IMR-90 (cell line): ENCODE data around the gene TWIST2. TPM values are rescaled to one million over a fixed set of nuclear protein-coding genes. Genes with fewer than 3 reads are reported as not detected.

Experiments
- ATAC-seq: fragments of 200-7000 bp; cut with Tn5 transposase; 2 replicates; pipeline ENCODE4 v1.9.1; 2020; ENCODE audit warnings: low read depth, mild to moderate bottlenecking, moderate library complexity
- BruUV-seq: library from RNA; stranded (reverse); fragments of 400-500 nt; replicated peaks from 2 replicates; lab custom pipeline; 2021; lab: Mats Ljungman, UMichigan
- CTCF ChIA-PET: fragments of 300-600 bp; formaldehyde crosslinking; extraction: SDS; loops from one replicate; lab custom pipeline; 2021; ENCODE audit warnings: antibody characterized with exemption; lab: Yijun Ruan, JAX
- POLR2A ChIA-PET: fragments of 300-600 bp; sonication (Branson Sonifier 250); formaldehyde crosslinking; loops from one replicate; lab custom pipeline; 2022; ENCODE audit warnings: antibody characterized with exemption; ENCODE audit not compliant: unreplicated experiment; lab: Charles Lee
- DNase-seq: peaks from one replicate; pipeline ENCODE4 v3.0.0; 2013
- H2AFZ ChIP-seq: replicated peaks from 2 replicates; pipeline ENCODE3; 2013; ENCODE audit warnings: low read length, mild to moderate bottlenecking; ENCODE audit not compliant: poor library complexity
- H2AK5ac ChIP-seq: 2 replicates; pipeline ENCODE4 v1.6.1; 2013; ENCODE audit warnings: low read depth, low read length, inconsistent platforms
- H2AK9ac ChIP-seq: replicated peaks from 2 replicates; pipeline ENCODE3; 2013; ENCODE audit warnings: mild to moderate bottlenecking, low read depth, low read length, moderate library complexity; ENCODE audit not compliant: poor library complexity
- H2BK120ac ChIP-seq: 2 replicates; pipeline ENCODE4 v1.6.1; 2013; ENCODE audit warnings: low read depth, low read length, inconsistent platforms
- H2BK15ac ChIP-seq: 3 replicates; pipeline ENCODE4 v1.6.1; 2013; ENCODE audit warnings: low read depth, low read length, inconsistent platforms
- H2BK20ac ChIP-seq: 2 replicates; pipeline ENCODE4 v1.6.1; 2013; ENCODE audit warnings: low read depth, mild to moderate bottlenecking, inconsistent platforms, low read length, moderate library complexity
- H2BK5ac ChIP-seq: 2 replicates; pipeline ENCODE4 v1.6.1; 2013; ENCODE audit warnings: mild to moderate bottlenecking, low read depth, low read length, inconsistent platforms; ENCODE audit not compliant: poor library complexity, severe bottlenecking
- H3K14ac ChIP-seq: replicated peaks from 2 replicates; pipeline ENCODE4 v1.6.1; 2013; ENCODE audit warnings: low read depth, low read length, inconsistent platforms
- H3K18ac ChIP-seq: 2 replicates; pipeline ENCODE4 v1.6.1; 2013; ENCODE audit warnings: low read depth, low read length, control low read depth
- H3K23ac ChIP-seq: 2 replicates; pipeline ENCODE4 v1.6.1; 2013; ENCODE audit warnings: low read depth, low read length, inconsistent platforms
- H3K27ac ChIP-seq: 2 replicates; pipeline ENCODE4 v1.5.1; 2013; ENCODE audit warnings: mild to moderate bottlenecking, control low read depth, low read length; ENCODE audit not compliant: insufficient read depth
- H3K27me3 ChIP-seq: 2 replicates; pipeline ENCODE4 v1.6.1; 2013; ENCODE audit warnings: low read length; ENCODE audit not compliant: control insufficient read depth, insufficient read depth
- H3K36me3 ChIP-seq: 2 replicates; pipeline ENCODE4 v1.6.1; 2013; ENCODE audit warnings: low read length, mixed read lengths; ENCODE audit not compliant: control insufficient read depth, insufficient read depth
- H3K4ac ChIP-seq: 2 replicates; pipeline ENCODE4 v1.6.1; 2013; ENCODE audit warnings: low read depth, low read length, inconsistent platforms
- H3K4me1 ChIP-seq: 2 replicates; pipeline ENCODE4 v1.6.1; 2013; ENCODE audit warnings: low read length, mixed read lengths; ENCODE audit not compliant: control insufficient read depth, insufficient read depth
- H3K4me2 ChIP-seq: 2 replicates; pipeline ENCODE4 v1.6.1; 2013; ENCODE audit warnings: low read depth, mild to moderate bottlenecking, control low read depth, low read length, moderate library complexity
- H3K4me3 ChIP-seq: 2 replicates; pipeline ENCODE4 v1.5.1; 2013; ENCODE audit warnings: low read depth, mild to moderate bottlenecking, control low read depth, low read length, moderate library complexity; ENCODE audit not compliant: insufficient read depth
- H3K56ac ChIP-seq: 2 replicates; pipeline ENCODE4 v1.6.1; 2013; ENCODE audit warnings: low read length, inconsistent platforms; ENCODE audit not compliant: insufficient read depth; ENCODE audit errors: extremely low read depth
- H3K79me1 ChIP-seq, 2 experiments: 2 replicates each; pipeline ENCODE4 v1.6.1; 2013; ENCODE audit warnings: low read length in 2 of 2, inconsistent platforms in 1 of 2, low read depth in 1 of 2
- H3K9ac ChIP-seq: 2 replicates; pipeline ENCODE4 v1.6.1; 2013; ENCODE audit warnings: low read depth, low read length, control low read depth
- H3K9me1 ChIP-seq: 2 replicates; pipeline ENCODE4 v1.6.1; 2013; ENCODE audit warnings: low read length, inconsistent platforms; ENCODE audit not compliant: insufficient read depth
- H3K9me3 ChIP-seq: 2 replicates; pipeline ENCODE4 v1.6.1; 2013; ENCODE audit warnings: low read length; ENCODE audit not compliant: control insufficient read depth, insufficient read depth
- H4K20me1 ChIP-seq: 2 replicates; pipeline ENCODE4 v1.6.1; 2013; ENCODE audit warnings: low read length, inconsistent platforms; ENCODE audit not compliant: insufficient read depth
- H4K5ac ChIP-seq: 2 replicates; pipeline ENCODE4 v1.6.1; 2013; ENCODE audit warnings: mild to moderate bottlenecking, low read depth, low read length, control low read depth
- H4K8ac ChIP-seq, 2 experiments: 2 replicates each; pipeline ENCODE4 v1.6.1; 2013; ENCODE audit warnings: low read depth in 2 of 2, low read length in 2 of 2, control low read depth in 1 of 2, inconsistent platforms in 1 of 2
- H4K91ac ChIP-seq: 2 replicates; pipeline ENCODE4 v1.6.1; 2013; ENCODE audit warnings: low read depth, low read length, inconsistent platforms; ENCODE audit not compliant: insufficient read depth
- BHLHE40 ChIP-seq: fragments of 150-350 bp; IDR thresholded peaks from 2 replicates; pipeline ENCODE4 v1.6.1; 2016; ENCODE audit warnings: mild to moderate bottlenecking, low read depth, low read length
- CEBPB ChIP-seq: IDR thresholded peaks from 2 replicates; pipeline ENCODE4 v1.6.1; 2012; ENCODE audit warnings: low read depth, low read length, improper control_type of control experiment
- CHD1 ChIP-seq: IDR thresholded peaks from 2 replicates; pipeline ENCODE4 v1.6.1; 2012; ENCODE audit warnings: low read depth, low read length, improper control_type of control experiment
- MAFK ChIP-seq: IDR thresholded peaks from 2 replicates; pipeline ENCODE4 v1.6.1; 2012; ENCODE audit warnings: low read depth, low read length, improper control_type of control experiment
- MAZ ChIP-seq: IDR thresholded peaks from 2 replicates; pipeline ENCODE4 v1.6.1; 2012; ENCODE audit warnings: low read depth, mild to moderate bottlenecking, low read length, improper control_type of control experiment, moderate library complexity, borderline replicate concordance
- MXI1 ChIP-seq: IDR thresholded peaks from 2 replicates; pipeline ENCODE4 v1.6.1; 2012; ENCODE audit warnings: low read depth, mild to moderate bottlenecking, low read length, moderate library complexity, borderline replicate concordance
- RCOR1 ChIP-seq: IDR thresholded peaks from 2 replicates; pipeline ENCODE4 v1.6.1; 2012; ENCODE audit warnings: mild to moderate bottlenecking, low read length, improper control_type of control experiment; ENCODE audit not compliant: insufficient replicate concordance
- SMC3 ChIP-seq: fragments of 150-350 bp; IDR thresholded peaks from 2 replicates; pipeline ENCODE4 v1.6.1; 2016; ENCODE audit warnings: low read depth, mild to moderate bottlenecking, antibody characterized with exemption, low read length, moderate library complexity
- WGBS, 2 experiments: methylation state at CpG; one replicate each; pipeline versions ENCODE4 v1.1.5 to v1.1.7; 2013; ENCODE audit warnings: missing lambda C conversion rate in 2 of 2; ENCODE audit not compliant: insufficient read length in 1 of 2; ENCODE audit errors: extremely low coverage in 2 of 2; 5-methylcytosine and 5-hydroxymethylcytosine counted together
- dilution Hi-C: fragments of 300-500 bp; cut with HindIII; formaldehyde crosslinking; loops from one replicate; pipeline ENCODE4 v1.14.3; 2018; ENCODE audit warnings: low sequenced_read_pairs; ENCODE audit not compliant: unreplicated experiment
- in situ Hi-C: fragments of 300-500 bp; cut with MboI; formaldehyde crosslinking; loops from 3 replicates; pipeline ENCODE4 v1.14.3; 2019; ENCODE audit warnings: low sequenced_read_pairs, inconsistent platforms, mixed read lengths
- intact Hi-C: fragments of 100-400 bp; cut with micrococcal nuclease; formaldehyde crosslinking; loops from 2 replicates; pipeline ENCODE4 v1.10.0; 2022
- polyA plus RNA-seq, 3 experiments: library from polyadenylated mRNA; depleted of rRNA; stranded (reverse); fragments of >200 nt; gene quantifications; 2 replicates each; pipeline ENCODE4 v1.2.3, GENCODE V29; 2012; ENCODE audit warnings: low replicate concordance in 1 of 3
- total RNA-seq: library from RNA; depleted of rRNA; stranded (reverse); fragments of >200 nt; gene quantifications from 2 replicates; pipeline ENCODE4 v1.2.3, GENCODE V29; 2012
- TF ChIP-seq, protein P1 (sequence below): fragments of 150-350 bp; IDR thresholded peaks from 2 replicates; pipeline ENCODE4 v1.6.1; 2016; ENCODE audit warnings: low read depth, mild to moderate bottlenecking, low read length, moderate library complexity, borderline replicate concordance

Gene TWIST2
- total and polyA plus RNA-seq, 2 of the 4 experiments (the other 2 are of a cell fraction): 9.3 to 33.6 TPM

DNA sequence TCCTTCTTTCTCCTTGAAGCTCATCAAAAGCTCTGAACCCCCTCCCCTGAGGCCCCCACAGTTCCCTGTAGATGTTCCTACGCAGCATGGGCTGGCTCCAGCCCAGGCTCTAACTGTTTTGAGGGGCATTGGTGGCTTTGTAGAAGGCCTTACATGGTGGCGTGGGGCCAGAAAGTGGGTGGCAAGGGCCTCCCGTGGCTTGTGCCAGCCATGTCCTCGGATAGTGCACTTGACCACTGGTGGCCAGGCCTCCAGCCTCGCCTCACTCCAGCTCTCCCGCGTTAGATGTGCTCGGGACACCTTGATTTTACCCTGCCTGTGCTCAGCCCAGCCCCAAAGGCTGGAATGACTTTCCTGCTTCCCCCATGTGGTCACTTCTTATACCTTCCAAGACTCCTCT lies 92.9 kb downstream of the TWIST2 start:
- Histone ChIP-seq H3K4me3 (no peak overlapping the region), H3K27ac (no peak overlapping the region), H2BK15ac (no peak overlapping the region), H3K9me1 (peaks cover 7% of the 10 kb centered on the region; the same call in 1 of the 2 replicates), H3K9me3 (no peaks in the 10 kb centered on the region), H3K79me1 (no peaks in the 10 kb centered on the region), H3K36me3 (no peaks in the 10 kb centered on the region), H2AK9ac (no peak overlapping the region), H2AK5ac (0 out of 2 replicates have a peak overlapping the region, but pooled peaks have one; percentile 28), H3K4me2 (no peak overlapping the region), H2BK20ac (no peak overlapping the region), H3K27me3 (no peaks in the 10 kb centered on the region; the same call in 1 of the 2 replicates), H2BK120ac (no peak overlapping the region), H2AFZ (no peak overlapping the region), H3K4ac (no peak overlapping the region), H3K56ac (no peak overlapping the region), H2BK5ac (no peak overlapping the region), H4K20me1 (no peaks in the 10 kb centered on the region), H3K23ac (no peak overlapping the region), H3K14ac (no peak overlapping the region), H4K91ac (no peak overlapping the region), H3K18ac (no peak overlapping the region), H4K8ac (no peak overlapping the region), H3K4me1 (peaks cover 10% of the 10 kb centered on the region), H4K5ac (no peak overlapping the region), H3K9ac (no peak overlapping the region)
- in situ Hi-C loops: no loop called here
- 94% methylated on average over 6 of the region's 8 CpGs; no CpG with 5 or more reads in 1 of the 2 experiments for WGBS, 2 experiments
- dilution Hi-C loops: no loop called here
- ATAC-seq: no peak
- no TSS peak for BruUV-seq
- POLR2A ChIA-PET: no interaction called here
- CTCF ChIA-PET: no interaction called here
- intact Hi-C loops: no loop called here
- DNase-seq: no peak
- TF ChIP-seq SMC3 (no peak), CEBPB (no peak), MXI1 (no peak), MAFK (no peak), MAZ (no peak), BHLHE40 (no peak), RCOR1 (no peak), CHD1 (no peak)
- TF ChIP-seq, protein P1, sequence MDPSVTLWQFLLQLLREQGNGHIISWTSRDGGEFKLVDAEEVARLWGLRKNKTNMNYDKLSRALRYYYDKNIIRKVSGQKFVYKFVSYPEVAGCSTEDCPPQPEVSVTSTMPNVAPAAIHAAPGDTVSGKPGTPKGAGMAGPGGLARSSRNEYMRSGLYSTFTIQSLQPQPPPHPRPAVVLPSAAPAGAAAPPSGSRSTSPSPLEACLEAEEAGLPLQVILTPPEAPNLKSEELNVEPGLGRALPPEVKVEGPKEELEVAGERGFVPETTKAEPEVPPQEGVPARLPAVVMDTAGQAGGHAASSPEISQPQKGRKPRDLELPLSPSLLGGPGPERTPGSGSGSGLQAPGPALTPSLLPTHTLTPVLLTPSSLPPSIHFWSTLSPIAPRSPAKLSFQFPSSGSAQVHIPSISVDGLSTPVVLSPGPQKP: no peak
